Measurements from ENCODE around the gene SCFD2. TPM values are rescaled to one million over a fixed set of nuclear protein-coding genes. Genes with fewer than 3 reads are reported as not detected.

Gene SCFD2
- total and polyA plus RNA-seq, 4 donors, result 5.2 to 28.7 (median 16.4) TPM

- Histone ChIP-seq H3K9ac (ENCODE audit: insufficient read depth in 1 of 2, low read length in 2 of 2) (no peak overlapping the region), H3K36me3 (ENCODE audit: control insufficient read depth in 4 of 4, insufficient read depth in 4 of 4, low read length in 4 of 4) (no peaks in the 10 kb centered on the region), H3K9me3 (ENCODE audit: control insufficient read depth in 4 of 4, insufficient read depth in 3 of 4, low read length in 3 of 4) (no peaks in the 10 kb centered on the region), H3K4me3 (no peak overlapping the region), H3K27me3 (ENCODE audit: control insufficient read depth in 3 of 3, insufficient read depth in 3 of 3, low read length in 2 of 3) (no peaks in the 10 kb centered on the region), H3K27ac (ENCODE audit: low read depth in 1 of 2, low read length in 1 of 2) (no peak overlapping the region), H3K4me1 (ENCODE audit: control insufficient read depth in 5 of 5, insufficient read depth in 5 of 5, low read length in 5 of 5) (peaks cover 0 to 3% (median 2%) of the 10 kb centered on the region in 5 donors)
- ATAC-seq (ENCODE audit: insufficient read depth, low FRiP score), result no peak
- TF ChIP-seq CTCF (IDR thresholded peaks at IDR 0.05; ENCODE audit: control extremely low read depth, extremely low read depth), result no peak
- DNase-seq, result no peak
These were observed 228.4 kb downstream of the SCFD2 start for GRCh38 chr4:53137468-53137867.

- Histone ChIP-seq H3K27ac (ENCODE audit: low read depth in 1 of 2, low read length in 1 of 2) (no peak overlapping the region), H3K27me3 (ENCODE audit: control insufficient read depth in 3 of 3, insufficient read depth in 3 of 3, low read length in 2 of 3) (no peaks in the 10 kb centered on the region), H3K9ac (ENCODE audit: insufficient read depth in 1 of 2, low read length in 2 of 2) (no peak overlapping the region), H3K4me1 (ENCODE audit: control insufficient read depth in 5 of 5, insufficient read depth in 5 of 5, low read length in 5 of 5) (peaks cover 0 to 6% (median 3%) of the 10 kb centered on the region in 5 donors), H3K36me3 (ENCODE audit: control insufficient read depth in 4 of 4, insufficient read depth in 4 of 4, low read length in 4 of 4) (no peaks in the 10 kb centered on the region), H3K4me3 (no peak overlapping the region), H3K9me3 (ENCODE audit: control insufficient read depth in 4 of 4, insufficient read depth in 3 of 4, low read length in 3 of 4) (no peaks in the 10 kb centered on the region)
- 92 to 95% methylated on average over 2 of the region's 2 CpGs for WGBS, 2 donors
- no peak for ATAC-seq (ENCODE audit: insufficient read depth, low FRiP score)
- DNase-seq, result no peak
- no peak for TF ChIP-seq CTCF (IDR thresholded peaks at IDR 0.05; ENCODE audit: control extremely low read depth, extremely low read depth)
These were observed 228.9 kb downstream of the SCFD2 start for GRCh38 chr4:53136954-53137353.

DNA sequence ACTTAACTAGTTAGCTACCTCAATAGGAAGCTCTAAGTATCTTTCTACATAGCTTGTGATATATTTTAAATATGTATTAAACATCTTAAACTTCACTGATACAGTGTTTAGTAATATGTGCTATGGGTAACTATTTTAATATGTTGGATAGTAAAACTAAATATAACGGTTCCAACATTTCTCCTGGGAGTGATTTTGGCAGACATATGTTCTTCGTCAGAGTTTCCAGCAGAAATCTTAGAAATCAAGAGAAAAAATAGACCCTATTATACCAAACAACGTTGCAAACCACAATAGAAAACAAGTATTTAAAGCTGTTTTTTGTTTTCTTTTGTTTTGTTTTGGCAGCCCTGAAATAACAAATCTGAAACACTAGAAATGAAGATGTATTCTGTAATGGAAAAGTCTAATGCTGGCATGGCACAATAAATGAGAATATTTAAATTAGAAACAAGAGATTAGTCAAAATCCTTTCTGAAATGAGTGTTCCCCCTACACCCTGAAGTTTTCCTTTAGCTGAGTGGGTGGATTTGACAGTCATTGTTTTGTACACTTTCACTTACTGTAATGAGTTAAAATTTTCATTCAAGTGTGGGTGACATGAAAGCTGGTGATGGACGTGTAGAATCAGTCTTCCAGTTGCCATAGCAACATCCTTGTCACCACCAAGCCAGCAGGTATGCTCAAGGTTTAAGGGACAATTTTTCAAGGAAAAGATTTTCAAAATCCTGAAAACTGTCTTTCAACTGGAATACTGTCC lies 233.5 kb downstream of the SCFD2 start:
- Histone ChIP-seq H3K9ac (ENCODE audit: insufficient read depth in 1 of 2, low read length in 2 of 2) (peak overlapping the region in 1 of 2 donors; percentile 53), H3K27ac (ENCODE audit: low read depth in 1 of 2, low read length in 1 of 2) (no peak overlapping the region), H3K9me3 (ENCODE audit: control insufficient read depth in 4 of 4, insufficient read depth in 3 of 4, low read length in 3 of 4) (peaks cover 0 to 2% (median 0%) of the 10 kb centered on the region in 4 donors), H3K4me3 (no peak overlapping the region), H3K27me3 (ENCODE audit: control insufficient read depth in 3 of 3, insufficient read depth in 3 of 3, low read length in 2 of 3) (no peaks in the 10 kb centered on the region), H3K36me3 (ENCODE audit: control insufficient read depth in 4 of 4, insufficient read depth in 4 of 4, low read length in 4 of 4) (no peaks in the 10 kb centered on the region), H3K4me1 (ENCODE audit: control insufficient read depth in 5 of 5, insufficient read depth in 5 of 5, low read length in 5 of 5) (peaks cover 0 to 47% (median 10%) of the 10 kb centered on the region in 5 donors)
- DNase-seq (peak in 2 of 3 donors; percentile 82 to 84), ATAC-seq (ENCODE audit: insufficient read depth, low FRiP score) (no peak)
- 50 to 65% methylated on average over 4 of the region's 4 CpGs for WGBS, 2 donors
- no peak for TF ChIP-seq CTCF (IDR thresholded peaks at IDR 0.05; ENCODE audit: control extremely low read depth, extremely low read depth)

Measured in lung (tissue), 12 donors.